Activated CD4-positive, alpha-beta T cell treated with anti-CD3 and anti-CD28 coated beads for 24 hours (primary cell): Measurements from ENCODE around the gene FBXO42.

Experiments
- DNase-seq, 2 donors: peaks; one replicate each; pipeline ENCODE4 v3.0.0-alpha.2; 2020; ENCODE audit warnings: low read depth in 2 of 2

FBXO42 gene

DNA sequence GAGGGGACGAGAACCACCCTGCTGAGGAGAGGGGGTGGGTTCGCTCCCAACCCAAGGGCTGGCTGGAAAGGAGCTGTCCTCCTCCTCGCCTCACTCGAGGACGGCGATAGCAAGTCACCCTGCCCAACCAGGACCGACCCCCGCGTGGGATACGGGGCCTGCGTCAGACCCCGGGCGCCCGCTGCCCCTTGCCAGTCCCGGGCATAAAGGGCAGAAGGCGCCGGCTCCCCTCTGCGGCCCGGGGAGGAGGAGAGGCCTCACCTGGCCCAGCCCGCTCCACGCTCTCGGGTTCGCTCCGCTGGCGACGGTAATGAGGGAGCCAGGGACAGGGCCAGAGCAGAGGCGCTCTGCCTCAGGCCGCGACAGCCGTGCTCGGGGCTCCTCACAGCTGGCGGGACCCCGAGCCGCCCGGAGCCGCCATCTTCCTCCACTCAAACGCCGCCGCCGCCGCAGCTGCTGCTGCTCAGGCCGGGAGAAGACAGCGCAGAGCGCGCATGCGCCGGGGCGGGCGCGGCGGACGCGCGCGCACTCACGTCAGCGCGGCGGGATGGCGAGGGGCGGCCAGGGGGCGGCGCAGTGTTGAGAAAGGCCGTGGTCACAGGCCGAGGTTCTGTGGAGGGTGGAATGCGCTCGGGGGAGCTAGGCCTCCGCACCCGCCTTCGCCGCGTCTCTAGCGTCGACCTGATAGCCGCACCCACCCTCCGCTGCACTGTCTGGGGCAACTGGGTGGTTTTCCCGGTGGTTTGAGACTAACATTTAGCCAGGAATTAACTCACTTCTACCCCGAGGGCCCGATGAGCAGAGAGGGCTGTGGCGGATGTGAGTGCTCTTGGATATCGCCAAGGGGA lies at the start of gene FBXO42:
Gene FBXO42, minus strand, starts transcription at position 487 of the 848 bp plus-strand sequence. CDS start 37,062 bp downstream, outside the sequence.
- peak; percentile 84 to 87 for DNase-seq

GRCh38 chr1:16398371-16398953 lies 46.2 kb upstream of the FBXO42 start:
- DNase-seq, result no peak

- no peak for DNase-seq
These were observed 44.8 kb upstream of the FBXO42 start for GRCh38 chr1:16397120-16397519.

DNA sequence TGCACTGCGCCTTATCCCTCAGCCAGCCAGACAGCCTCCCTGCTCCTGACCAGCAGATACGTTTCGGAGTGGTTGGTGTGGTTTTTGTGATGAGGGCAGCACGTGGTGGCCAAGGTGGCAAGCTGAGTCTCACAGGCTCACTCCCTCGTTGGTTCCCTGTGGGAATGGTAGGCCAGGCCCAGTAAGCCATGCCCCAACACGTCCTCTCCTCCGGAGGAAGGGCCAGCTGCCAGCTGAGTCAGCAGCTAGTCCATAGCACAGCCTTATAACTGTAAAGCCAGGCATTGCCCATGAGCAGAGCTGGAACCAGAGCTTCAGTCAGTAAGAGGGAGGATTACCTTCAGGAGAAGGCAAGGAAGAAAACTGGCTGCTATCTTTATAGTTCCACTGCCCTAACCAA lies 44.3 kb upstream of the FBXO42 start:
- no peak for DNase-seq

DNA sequence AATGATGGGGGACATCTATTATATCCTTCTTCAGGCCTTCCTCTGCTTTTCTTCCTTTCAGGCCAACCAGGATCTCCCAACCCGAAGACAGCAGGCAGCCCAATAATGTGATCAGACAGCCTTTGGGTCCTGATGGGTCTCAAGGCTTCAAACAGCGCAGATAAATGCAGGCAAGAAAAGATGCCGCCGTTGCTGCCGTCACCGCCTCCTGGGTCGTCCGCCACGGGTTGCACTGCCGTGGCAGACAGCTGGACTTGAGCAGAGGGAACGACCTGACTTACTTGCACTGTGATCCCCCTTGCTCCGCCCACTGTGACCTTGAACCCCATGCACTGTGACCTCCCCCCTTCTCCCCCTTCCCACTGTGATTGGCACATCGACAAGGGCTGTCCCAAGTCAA lies 42.7 kb upstream of the FBXO42 start:
- no peak for DNase-seq

GRCh38 chr1:16393570-16394521 lies 41.6 kb upstream of the FBXO42 start:
- no peak for DNase-seq

DNA sequence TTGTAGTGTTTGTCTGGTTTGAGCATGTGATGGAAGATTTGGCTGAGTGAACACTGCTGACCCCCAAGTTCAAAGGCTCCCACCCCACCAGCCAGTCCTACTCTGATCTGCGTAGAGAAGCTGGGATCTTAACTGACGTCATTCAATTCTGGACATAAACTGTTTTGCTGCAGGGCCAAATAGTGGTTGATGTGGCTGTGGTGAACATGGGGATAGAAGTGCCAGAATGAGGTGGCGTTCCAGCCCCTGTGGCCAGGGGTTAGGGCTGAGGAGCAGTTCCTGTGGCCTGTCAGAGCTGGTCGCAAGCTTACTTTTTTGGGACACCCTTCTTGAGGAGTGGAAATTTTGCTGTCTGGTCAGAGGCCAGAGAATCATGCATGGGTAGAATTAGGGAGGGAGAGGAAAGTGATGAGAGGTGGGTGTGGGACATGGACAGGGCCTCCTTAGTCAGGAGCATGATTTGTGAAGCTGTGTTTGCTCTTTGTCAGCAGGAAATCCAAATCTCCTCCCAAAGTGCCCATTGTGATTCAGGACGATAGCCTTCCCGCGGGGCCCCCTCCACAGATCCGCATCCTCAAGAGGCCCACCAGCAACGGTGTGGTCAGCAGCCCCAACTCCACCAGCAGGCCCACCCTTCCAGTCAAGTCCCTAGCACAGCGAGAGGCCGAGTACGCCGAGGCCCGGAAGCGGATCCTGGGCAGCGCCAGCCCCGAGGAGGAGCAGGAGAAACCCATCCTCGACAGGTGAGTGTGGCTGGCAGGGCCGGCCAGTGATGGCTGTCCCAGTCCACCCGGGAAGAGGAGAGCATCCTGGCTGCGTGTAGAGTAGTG lies 40.7 kb upstream of the FBXO42 start:
- DNase-seq, result no peak

GRCh38 chr1:16391411-16391810 lies 39.1 kb upstream of the FBXO42 start:
- DNase-seq, result no peak

- no peak for DNase-seq
These were observed 35.2 kb upstream of the FBXO42 start for GRCh38 chr1:16387201-16388188.

DNA sequence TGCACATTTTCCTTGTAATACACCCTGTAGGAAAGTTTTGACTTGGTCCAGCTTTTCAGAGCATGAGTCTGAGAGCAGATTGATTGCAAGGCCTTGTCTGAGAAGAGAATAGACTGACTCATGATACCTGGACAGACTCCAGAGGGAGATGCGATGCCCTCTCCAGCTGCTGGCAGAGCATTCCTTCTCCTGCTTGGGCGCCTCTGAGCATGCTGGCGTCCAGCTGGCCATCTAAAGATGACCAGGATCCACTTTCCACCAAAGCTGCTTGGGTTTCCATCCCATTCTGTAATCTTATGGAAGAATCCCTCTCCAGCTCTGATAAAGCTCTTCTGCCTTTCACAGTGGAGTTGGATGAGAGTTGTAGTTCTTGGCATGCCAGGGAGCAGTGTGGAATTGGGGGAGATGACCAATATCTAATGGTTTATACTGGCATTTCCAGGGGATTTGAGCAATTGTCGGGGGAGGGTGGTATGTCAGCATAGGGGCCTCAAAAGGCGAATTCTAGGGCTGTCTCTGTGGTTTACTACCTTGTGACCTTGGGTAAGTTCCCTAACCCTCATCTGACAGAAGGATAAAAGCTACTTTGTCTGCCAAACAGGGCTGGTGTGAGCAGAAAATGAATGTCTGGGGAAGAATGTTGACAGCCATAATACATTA lies 34.3 kb upstream of the FBXO42 start:
- no peak for DNase-seq

- no peak for DNase-seq
These were observed 33.6 kb upstream of the FBXO42 start for GRCh38 chr1:16385659-16386453.

GRCh38 chr1:16383888-16384287 lies 31.6 kb upstream of the FBXO42 start:
- DNase-seq, result no peak

DNA sequence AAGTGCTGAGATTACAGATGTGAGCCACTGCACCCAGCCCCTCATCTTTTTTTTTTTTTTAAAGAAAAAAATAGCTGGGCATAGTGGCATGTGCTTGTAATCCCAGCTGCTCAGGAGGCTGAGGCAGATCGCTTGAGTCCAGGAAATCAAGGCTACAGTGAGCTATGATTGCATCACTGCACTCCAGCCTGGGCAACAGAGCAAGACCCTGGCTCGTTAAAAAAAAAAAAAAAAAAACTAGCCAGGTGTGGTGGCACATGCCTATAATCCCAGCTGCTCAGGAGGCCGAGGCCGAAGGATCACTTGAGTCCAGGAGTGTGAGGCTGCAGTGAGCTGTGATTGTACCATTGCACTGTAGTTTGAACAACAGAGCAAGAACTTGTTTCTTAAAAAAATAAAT lies 28.6 kb upstream of the FBXO42 start:
- DNase-seq, result no peak

GRCh38 chr1:16378443-16378842 lies 26.2 kb upstream of the FBXO42 start:
- no peak for DNase-seq

- no peak for DNase-seq
These were observed 24.7 kb upstream of the FBXO42 start for GRCh38 chr1:16376971-16377370.

GRCh38 chr1:16375521-16376340 lies 23.5 kb upstream of the FBXO42 start:
- no peak for DNase-seq

DNA sequence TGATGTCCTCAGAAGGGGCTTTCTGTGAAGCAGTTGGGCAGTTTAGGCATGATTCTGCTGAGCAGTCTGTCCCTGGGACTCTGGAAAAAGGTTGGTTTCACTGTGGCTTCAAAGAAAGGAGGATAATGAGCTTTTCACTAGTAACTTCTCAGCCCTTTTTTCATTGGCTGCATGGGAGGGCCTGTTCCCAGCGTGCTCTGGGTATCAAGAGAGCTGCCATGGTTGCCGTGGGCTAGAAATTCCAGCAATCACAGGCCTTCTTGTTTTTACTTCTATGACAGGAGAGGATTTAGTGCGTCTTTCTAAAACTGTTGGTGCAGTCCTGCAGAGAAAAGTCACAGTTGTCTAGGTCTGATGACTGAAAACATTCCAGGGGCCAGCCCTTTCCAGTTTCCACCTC lies 22.0 kb upstream of the FBXO42 start:
- no peak for DNase-seq
